Skin epidermis (tissue), 12 donors: ENCODE results near the gene CD53.
A peak's percentile ranks its signal among the peaks of the same experiment; 100 is the strongest.
"Not testable (repeated sequence)": the region's sequence is repeated elsewhere in the genome, so short reads cannot be mapped to it uniquely, and the experiment has no call there.

Experiments
- H3K27ac ChIP-seq, 21 experiments: fragments of 200-600 bp; sonication (generic) in 11 of 21; one replicate each; pipeline ENCODE4 v1.5.0; 2020; ENCODE audit warnings: mild to moderate bottlenecking in 3 of 21, inconsistent platforms in 2 of 21, moderate library complexity in 2 of 21
- H3K4me3 ChIP-seq, 7 experiments: fragments of 200-600 bp; sonication (generic) in 2 of 7; one replicate each; pipeline ENCODE4 v1.5.0; 2020; ENCODE audit warnings: inconsistent platforms in 2 of 7, mild to moderate bottlenecking in 2 of 7, moderate library complexity in 1 of 7

The CD53 gene

DNA sequence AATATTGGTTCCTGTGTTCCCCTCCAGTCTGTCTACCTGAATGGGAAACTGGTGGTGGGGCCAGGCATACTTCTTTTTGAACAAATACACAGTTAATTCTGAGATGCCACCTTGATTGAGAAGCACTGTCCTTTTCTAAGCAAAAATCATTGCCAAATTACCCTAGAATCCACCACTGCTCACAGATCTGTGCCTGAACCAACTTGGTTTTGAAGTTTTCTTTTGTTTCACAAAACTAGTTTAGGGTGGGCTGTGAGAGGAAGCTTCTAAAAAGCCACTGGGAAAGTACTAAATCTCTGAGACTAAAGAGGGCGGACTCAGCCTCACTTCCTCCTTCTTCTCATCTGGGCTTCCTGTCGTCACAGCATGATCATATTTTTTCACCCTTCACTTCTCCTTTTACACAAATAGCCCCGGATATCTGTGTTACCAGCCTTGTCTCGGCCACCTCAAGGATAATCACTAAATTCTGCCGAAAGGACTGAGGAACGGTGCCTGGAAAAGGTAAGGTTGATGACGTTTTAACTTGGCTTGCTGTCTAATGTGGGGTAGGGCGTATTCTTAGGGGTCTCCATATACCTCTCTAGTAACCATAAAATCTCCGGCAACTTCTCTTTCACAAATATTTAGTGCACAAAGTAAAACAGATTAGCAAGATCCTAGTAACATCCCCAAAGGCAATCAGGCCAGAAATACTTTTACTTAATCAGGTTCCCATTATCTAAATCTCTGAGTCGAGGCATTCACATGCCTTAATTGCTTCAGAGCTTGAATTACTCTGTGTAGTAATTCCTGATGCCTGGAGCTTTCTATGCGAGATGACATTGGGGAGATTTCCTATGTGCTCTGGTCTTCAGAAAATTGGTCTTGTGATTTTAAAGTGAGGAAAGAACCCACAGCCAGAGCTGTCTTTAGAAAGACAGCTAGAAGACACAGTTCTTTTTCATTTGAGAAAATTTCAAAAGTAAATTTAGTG is at the start of gene CD53:
Gene CD53, plus strand, starts transcription at position 404 of the 976 bp plus-strand sequence. CDS start 18,261 bp downstream, outside the sequence.
- Histone ChIP-seq H3K27ac (peak within 1 kb of the TSS in 20 of 21 experiments; percentile 33 to 96 (median 78)), H3K4me3 (peak within 1 kb of the TSS; percentile 17 to 48 (median 40))

- no peak overlapping the region for H3K4me3 ChIP-seq
- no peak overlapping the region for H3K27ac ChIP-seq
Observed at GRCh38 chr1:110824192-110824591, 48.8 kb upstream of the CD53 start.

DNA sequence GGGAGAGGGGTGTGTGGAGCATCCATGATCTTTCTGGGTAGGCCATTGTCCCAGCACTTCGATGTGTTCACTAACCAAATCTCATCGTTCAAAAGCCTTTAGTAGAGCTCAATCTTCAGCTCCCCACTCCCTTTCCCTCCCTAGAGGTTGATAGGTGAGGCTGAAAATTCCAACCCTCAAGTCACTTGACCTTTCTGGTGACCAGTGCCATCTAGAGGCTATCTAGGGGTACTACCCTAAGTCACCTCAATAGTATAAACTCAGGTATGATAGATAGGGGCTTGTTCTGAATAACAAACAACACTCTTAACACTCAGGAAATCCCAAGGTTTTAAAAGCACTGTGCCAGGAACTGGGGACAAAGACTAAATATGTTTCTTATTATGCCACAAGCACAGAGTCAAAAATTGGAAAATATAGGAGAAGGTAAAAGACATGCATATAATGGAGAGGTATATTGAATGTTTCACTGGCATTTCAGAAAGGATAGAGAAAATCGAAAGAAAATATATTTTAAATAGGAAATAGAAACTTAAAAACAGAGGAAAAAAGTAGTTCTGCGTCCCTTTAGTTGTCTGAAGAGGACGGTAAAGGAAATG is 42.9 kb upstream of the CD53 start:
- no peak overlapping the region for H3K4me3 ChIP-seq
- no peak overlapping the region for H3K27ac ChIP-seq

DNA sequence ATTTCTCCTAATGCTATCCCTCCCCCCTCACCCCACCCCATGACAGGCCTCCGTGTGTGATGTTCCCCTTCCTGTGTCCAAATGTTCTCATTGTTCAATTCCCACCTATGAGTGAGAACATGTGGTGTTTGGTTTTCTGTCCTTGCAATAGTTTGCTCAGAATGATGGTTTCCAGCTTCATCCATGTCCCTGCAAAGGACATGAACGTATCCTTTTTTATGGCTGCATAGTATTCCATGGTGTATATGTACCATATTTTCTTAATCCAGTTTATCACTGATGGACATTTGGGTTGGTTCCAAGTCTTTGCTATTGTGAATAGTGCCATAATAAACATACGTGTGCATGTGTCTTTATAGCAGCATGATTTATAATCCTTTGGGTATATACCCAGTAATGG is 39.2 kb upstream of the CD53 start:
- not testable (repeated sequence) for H3K4me3 ChIP-seq, H3K27ac ChIP-seq

GRCh38 chr1:110846861-110847260 is 26.1 kb upstream of the CD53 start:
- H3K27ac ChIP-seq, result no peak overlapping the region
- no peak overlapping the region for H3K4me3 ChIP-seq

DNA sequence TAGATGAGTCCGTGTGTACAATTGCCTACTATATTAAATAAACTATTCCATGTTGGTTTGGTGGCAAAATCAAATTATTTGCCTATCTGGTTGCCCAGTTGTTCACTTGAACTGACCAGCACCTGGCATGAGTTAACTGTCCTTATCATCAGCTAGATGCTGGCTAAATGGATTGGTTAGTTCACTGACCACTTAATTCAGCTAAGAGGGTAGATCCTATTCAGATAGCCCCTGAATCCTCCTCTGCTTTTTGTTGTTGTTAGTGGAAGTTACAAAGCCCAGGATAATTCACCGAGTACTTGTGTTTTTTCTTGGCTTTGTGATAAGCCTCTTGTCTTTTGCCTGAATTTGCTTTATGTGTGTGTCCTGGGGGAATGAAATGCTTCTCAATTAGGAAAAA is 22.8 kb upstream of the CD53 start:
- no peak overlapping the region for H3K4me3 ChIP-seq
- no peak overlapping the region for H3K27ac ChIP-seq

- Histone ChIP-seq H3K27ac (no peak overlapping the region), H3K4me3 (no peak overlapping the region)
Observed at GRCh38 chr1:110850627-110851026, 22.3 kb upstream of the CD53 start.

- Histone ChIP-seq H3K4me3 (no peak overlapping the region), H3K27ac (no peak overlapping the region)
Observed at GRCh38 chr1:110853135-110853534, 19.8 kb upstream of the CD53 start.

- H3K27ac ChIP-seq, result no peak overlapping the region
- H3K4me3 ChIP-seq, result no peak overlapping the region
Observed at GRCh38 chr1:110856410-110856809, 16.5 kb upstream of the CD53 start.

DNA sequence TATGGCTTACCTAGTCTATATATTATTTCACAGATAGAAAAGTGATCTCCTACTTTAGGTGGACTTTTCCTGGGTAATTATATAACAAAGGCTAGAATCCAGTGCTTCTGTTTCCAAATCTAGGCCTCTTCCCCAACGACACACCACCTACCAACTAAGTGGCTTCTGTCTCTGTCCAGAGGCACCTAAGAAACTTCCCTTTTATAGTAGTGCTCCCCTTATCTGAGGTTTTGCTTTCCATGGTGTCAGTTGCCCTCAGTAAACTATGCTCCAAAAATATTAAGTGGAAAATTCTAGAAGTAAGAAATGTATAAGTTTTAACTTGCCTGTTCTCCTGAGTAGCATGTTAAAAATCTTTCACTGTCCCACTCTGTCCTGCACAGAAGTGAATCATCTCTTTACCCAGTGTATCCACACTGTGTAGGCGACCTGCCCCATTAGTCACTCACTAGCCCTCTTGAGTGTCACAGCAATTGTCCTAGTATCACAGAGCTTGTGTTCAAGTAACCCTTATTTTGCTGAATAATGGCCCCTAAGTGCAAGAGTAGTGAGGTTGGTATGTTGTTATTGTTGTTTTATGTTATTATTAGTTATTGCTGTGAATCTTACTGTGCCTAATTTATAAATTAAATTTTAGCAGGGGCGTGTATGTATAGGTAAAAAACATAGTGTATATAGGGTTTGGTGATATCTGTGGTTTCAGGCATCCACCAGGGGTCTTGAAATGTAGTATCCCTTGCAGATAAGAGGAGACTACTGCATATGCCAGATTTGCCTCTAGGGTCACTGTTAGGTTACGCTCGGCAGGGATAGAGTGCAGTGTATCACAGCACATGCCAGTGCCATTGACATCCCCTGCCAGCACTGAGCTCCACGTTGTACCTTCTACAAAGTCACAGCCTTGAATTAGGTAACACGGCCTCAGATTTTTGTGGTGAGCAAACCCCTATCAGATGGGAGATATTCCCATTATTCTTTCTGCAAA is 14.7 kb upstream of the CD53 start:
- no peak overlapping the region for H3K27ac ChIP-seq
- no peak overlapping the region for H3K4me3 ChIP-seq

GRCh38 chr1:110859062-110859461 is 13.9 kb upstream of the CD53 start:
- H3K4me3 ChIP-seq, result no peak overlapping the region
- H3K27ac ChIP-seq, result no peak overlapping the region

DNA sequence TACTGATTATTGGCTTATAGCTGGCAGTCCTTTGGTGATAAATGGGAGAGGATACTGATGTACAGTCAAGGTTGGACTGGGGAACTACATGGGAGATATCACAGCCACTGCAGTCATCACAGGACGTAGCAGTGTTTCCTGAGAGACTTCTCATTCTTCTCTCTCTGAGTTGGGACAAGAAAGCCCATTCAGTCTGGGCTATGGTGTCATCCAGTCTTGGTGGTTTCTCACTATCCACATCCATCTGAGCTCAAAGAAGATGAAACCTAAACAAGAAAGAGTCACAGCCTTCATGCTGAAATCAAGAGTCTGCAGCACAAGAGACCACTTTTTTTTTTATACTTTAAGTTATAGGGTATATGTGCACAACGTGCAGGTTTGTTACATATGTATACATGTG is 12.8 kb upstream of the CD53 start:
- H3K27ac ChIP-seq, result no peak overlapping the region
- H3K4me3 ChIP-seq, result no peak overlapping the region

GRCh38 chr1:110860620-110861019 is 12.3 kb upstream of the CD53 start:
- not testable (repeated sequence) for H3K4me3 ChIP-seq

DNA sequence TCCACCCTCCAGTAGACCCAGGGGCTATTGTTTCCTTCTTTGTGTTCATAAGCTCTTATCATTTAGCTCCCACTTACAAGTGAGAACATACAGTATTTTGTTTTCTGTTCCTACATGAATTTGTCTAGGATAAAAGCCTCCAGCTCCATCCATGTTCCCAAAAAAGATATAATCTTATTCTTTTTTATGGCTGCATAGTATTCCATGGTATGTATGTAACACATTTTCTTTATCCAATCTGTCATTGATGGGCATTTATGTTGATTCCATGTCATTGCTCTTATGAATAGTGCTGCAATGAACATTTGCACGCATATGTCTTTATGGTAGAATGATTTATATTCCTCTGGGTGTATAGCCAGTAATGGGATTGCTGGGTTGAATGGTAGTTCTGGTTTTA is 11.0 kb upstream of the CD53 start:
- H3K4me3 ChIP-seq, H3K27ac ChIP-seq: not testable (repeated sequence)

More at GRCh38 chr1:110860620-110861019, 12.3 kb upstream of the CD53 start:
- H3K27ac ChIP-seq, result not testable (repeated sequence)

DNA sequence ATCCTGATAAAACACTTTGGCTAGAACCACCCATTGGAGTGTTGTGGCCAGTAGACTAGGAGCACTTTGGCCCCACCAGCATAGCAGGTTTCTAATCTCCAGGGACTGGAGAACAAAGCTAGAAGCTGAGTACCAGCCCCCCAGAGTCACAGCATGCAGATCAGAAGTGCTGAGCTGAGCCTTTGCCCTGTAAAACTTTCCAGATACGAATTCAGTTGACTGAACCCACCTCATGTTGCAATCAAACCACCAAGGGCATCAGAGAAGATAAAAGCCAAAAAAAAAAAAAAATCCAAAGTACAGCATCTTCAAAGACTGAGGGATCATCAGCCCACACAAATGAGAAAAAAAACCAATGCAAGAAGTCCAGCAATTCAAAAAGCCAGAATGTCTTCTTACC is 8.7 kb upstream of the CD53 start:
- H3K27ac ChIP-seq, result no peak overlapping the region
- no peak overlapping the region for H3K4me3 ChIP-seq

DNA sequence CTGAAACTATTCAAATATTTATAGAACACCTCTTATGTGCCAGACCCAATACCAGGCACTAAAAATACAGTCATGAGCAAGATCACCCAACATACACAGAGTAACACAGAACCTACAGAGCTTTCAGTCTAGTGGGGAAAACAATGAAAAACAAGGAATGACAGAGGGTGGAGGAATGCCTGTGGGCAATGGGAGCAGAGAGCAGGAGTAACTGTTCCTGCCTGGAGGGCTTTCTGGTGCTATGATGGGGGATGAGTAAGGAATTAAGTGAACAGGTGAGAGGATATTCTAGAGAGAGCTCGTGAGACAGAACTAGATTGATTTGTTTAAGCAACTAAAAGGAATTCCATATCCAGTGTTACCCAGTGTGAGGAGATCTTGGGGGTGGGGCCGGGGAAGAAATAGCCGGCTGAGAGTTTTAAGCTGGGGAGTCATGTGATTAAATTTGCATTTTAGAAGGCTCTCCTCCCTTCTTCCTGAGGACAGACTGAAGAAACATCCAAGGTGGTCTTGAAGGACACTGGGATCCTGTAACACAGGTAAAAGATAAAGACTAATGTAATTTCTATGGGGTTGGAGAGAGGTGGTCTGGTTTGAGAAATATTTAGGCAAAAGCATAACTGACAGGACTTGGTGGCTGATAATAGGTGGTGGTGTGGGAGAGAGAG is 2.1 kb upstream of the CD53 start:
- Histone ChIP-seq H3K4me3 (no peak overlapping the region), H3K27ac (peak overlapping the region in 3 of 21 experiments; percentile 2 to 92 (median 27))

DNA sequence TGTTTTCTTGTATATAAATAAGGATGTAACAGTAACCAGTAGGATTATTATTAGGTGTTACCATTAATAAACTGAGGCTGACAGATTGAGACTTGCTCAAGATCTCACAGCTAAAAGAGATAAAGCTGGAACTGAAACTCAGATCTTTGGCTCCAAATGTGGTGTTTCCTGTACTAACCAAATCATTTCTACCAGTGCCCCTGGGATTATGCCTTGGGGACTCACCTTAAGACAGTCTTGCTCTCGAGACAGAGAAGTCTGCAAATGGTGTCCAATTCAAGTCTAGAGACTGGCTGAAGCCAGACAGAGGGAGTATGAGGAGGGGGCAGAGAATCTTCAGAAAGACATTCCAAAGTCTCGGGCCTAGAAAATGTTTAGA is 593 bp upstream of the CD53 start:
- H3K4me3 ChIP-seq, result no peak overlapping the region
- H3K27ac ChIP-seq, result peak overlapping the region in 19 of 21 experiments; percentile 33 to 96 (median 80)

DNA sequence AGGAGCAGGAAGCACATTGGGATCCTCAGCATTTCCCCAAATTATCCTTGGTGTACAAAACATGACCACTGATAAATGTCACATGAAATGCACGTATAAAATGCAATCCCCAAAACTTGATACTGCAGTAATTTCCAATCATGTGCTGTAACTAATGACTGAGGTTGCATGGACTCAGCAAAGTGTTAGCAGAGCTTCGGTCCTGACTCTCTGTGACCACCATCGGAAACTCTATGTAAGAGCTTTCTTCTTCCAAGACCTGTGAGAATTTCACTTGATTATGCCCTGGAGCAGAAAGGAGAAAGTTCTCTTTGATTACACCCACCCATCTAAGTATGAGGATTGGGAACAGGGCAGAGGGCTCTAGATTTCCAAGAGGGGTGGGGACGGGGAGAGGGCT is 908 bp downstream of the CD53 start:
- Histone ChIP-seq H3K27ac (peak overlapping the region in 16 of 21 experiments; percentile 9 to 96 (median 82)), H3K4me3 (peak overlapping the region; percentile 17 to 48 (median 40))
